Stimulated activated CD4-positive, alpha-beta T cell treated with anti-CD3 and anti-CD28 coated beads, Interleukin-12 subunit alpha, Interleukin-12 subunit beta, amount 100 ng/mL, for 24 hours (primary cell): ENCODE measurements around the gene RERE.

Experiments
- DNase-seq, 2 experiments: peaks; one replicate each; pipeline ENCODE4 v3.0.0-alpha.2; 2020; ENCODE audit warnings: low read depth in 2 of 2

The RERE gene

DNA sequence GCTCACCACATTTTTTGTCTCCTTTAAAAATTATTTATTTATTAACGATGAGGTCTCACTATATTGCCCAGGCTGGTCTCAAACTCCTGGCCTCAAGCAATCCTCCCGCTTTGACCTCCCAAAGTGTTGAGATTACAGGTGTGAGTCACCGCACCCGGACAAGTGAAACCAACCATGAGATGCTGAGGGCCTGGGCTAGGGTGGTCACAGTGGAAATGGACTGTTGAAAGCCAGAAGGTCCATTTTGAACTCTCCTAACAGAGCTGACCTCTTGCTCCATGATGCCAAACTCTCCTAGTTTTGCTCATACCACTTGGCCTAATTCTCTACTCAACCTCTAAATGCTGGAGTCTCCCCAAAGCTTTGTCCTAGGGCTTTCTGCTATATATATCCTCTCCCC lies 390.4 kb downstream of the RERE start:
- DNase-seq: no peak

DNA sequence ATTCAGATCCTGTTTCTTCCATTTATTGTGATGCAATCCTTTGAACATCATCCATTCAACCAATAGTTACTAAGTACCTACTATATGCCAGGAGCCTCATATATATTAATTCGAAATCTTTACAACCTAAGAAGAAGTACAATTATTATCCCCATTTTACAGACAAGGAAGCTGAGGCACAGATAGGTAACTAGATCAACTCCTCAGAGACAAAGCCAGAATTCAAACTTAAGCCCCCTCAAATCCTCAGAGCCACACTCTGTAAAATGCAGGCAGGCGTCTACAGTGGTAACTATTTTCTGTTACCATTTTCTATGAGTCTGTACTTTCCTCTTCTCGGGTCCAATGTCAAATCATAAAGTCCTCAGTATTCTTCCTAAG lies 391.7 kb downstream of the RERE start:
- no peak for DNase-seq

DNA sequence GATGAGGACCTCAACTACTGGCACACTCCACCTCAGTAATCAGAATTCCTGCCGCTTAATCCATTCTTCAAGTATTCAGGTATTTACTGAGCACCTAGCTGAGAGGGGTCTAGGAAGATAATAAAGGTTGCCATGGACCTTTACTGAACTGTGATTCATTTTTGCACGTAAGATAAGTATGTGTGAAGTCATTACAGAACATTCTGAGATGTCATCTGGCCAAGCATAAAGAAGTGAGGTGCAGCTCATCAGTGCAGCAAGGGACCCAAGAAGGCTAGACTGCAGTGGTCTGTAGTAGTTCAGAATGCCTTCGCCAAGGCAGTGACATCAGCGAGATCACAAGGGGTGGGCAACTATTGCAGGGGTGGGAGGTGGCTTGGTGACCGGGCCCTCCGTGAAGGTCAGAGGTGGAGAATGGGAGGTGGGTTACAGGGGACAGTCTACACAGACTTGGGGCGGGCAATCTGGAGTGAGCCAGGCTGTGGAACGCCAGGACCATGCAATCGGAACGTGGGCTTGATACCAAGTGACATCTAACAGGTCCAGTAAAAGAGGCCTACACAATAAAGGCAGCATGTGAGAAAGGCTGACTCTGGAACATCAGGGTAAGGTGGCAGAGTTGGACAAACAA lies 392.2 kb downstream of the RERE start:
- no peak for DNase-seq

DNA sequence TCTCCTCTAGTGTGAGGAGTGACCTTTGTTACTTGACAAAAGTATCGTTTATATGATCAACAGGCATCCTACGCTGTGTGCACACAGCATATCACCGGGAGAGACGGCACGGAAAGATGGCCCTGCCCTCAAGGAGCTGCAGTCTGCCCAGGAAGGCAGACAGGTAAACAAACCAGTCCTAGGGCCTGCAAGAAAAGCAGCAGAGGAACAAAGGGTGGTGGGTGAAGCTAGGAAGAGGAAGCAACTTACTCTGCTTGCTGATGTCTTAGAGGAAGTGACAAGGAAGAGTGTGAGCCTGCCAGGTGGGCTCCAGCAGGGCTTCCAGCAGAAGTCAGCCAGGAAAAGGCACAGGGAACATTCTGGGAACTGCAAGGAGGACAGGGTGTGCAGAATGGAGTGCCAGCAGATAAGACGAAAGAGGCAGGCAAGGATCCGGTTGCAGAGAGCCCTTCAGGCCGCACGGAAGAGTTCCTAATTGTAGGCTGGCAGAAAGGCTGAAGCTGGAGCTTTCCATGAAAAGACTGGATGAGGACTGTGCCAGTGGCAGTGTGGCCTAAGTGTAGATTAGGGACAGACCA lies 392.8 kb downstream of the RERE start:
- no peak for DNase-seq

DNA sequence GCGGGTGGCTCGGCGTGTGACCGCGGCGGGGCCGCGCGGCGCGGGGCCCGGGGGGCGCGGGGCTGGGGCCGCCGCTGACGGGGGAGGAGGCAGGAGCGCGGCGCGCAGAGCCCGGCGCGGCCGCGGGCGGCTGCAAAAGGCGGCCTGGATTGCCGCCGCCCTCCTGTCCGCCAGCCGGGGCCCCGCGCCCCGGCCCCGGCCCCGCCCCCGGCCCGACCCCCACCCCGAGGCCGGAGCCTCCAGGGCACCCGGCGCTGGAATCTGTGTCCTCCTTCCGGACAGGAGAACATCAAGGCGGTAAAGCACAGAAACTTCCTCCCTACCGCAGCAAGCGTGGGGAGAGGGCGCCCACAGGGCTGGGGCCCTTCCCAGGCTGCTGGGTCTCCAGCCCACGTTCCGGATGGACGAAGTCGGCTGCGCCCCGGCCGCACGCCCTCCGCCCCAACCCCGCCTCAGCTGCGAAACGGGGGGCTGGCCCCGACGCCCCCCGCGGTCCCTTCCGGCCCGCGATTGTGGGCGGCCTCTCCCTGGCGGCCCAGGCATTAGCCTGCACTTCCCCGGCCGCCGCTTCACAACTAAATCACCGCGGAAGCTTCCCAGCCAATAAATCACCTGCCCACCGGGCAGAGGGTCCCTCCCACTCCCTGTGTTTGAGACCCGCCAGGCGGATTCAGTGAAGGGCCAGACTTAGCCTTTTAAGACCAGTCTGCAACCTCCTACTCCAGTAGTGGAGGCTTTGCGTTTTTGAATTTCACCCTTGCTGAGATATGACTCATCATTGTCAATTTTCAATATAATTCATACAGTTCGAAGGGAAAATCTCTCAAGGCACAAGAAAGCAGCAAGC lies 393.5 kb downstream of the RERE start:
- peak; percentile 49 to 50 for DNase-seq

DNA sequence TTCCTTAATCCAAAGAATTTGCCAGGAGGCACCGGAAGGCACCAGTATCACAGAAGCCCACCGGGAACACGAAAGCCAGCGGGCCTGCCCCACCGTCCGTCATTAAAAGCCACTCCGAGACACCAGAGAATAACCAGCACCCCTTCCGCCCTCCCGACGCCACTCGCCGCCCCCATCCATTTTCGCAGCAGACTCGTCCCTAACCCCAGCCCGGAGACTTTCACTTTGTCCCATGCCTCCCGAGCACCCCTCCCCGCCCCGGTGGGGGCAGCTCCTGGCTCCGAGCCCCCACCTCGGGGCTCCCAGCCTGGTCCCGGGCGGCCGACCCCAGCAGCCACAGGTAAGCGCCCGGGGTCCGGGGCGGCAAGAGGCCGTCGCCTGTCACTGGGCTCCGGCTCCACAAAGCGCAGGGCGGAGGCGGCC lies 394.2 kb downstream of the RERE start:
- peak in 1 of 2 experiments; percentile 28 for DNase-seq

DNA sequence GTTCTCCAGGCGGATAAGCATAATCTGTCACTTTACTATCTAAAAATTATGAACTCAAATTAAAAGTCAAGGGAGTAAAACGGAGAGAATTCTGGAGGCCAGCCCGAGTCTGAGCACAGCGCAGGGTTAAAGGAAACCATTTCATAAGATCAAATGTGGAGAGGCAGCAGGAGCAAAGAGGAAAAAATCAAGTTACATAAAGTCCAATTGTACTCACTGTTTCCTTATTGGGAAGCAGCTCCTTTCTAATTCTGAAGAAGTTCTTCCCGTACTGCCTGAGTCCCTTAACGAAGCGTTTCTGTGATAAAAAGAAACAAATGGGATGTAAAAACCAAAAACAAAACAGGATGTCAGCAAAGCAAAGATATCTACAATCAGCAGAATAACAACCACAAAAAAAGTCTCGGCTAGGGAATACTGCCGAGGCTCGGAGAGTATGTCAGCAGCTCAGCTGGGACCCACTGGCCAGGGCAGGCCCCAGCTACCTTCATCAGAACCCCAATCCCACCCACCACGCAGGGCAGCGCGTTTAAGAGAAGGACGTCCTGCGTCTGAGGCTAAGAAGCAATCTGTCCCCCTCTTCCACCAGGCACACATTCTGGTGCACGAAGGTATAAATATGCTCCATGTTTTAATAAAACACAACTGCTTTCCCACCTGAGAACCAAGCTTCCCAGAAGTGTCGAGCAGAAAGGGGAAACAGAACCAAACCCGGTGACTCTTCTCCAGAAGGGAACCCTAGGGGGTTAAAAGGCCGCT lies 394.8 kb downstream of the RERE start:
- no peak for DNase-seq

DNA sequence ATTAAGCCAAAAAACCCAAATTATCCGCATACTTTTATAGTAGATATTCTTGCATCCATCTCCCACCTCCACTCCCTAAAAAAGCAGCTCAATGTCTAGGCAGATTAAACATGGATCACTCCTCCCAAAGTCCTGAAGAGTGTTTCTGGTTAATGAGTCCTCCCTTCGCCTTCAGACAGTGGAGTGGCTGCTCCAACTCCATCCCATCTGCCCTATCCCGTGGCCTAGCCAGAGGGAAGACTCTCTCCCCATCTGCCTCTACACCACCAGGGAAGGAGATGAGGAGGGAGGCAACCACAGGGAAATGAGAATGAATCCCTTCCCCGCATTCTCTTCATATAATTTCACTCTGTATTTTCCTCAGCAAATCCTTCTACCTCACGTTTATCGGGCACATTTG lies 395.7 kb downstream of the RERE start:
- no peak for DNase-seq

DNA sequence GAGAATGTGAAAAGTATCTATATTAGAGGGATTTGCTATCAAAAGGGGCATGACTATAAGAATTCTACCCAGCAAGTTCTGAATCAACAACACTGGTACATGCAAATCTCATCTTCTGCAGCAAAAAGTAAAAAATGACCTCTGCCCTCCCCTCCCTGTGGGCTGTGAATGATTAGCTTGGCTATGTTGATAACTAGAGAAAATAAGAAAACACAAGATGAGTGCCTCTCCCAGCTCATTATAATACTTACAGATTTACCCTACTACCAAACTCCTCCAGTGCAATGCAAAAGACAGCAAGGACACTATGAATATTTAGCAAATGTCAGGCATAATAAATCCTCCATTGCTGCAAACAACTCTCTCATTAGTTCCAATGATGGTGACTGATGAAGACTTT lies 397.1 kb downstream of the RERE start:
- no peak for DNase-seq

DNA sequence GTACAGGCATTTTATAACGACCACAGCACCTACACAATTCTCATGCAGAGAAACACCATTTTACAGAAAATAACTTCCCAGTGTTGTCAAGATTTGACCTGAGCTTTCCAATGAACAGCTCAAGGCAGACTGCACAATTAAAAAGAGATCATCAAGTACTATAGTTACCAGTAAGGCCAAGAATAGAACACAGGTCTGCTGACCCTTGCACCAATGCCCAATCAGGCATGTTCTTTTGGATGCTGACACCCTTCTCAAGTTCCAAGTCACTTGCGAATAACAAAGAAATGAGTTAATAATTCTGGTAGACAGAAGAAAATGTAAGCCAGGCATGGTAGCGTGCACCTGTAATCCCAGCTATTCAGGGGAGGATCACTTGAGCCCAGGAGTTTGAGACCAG lies 397.6 kb downstream of the RERE start:
- DNase-seq: no peak

DNA sequence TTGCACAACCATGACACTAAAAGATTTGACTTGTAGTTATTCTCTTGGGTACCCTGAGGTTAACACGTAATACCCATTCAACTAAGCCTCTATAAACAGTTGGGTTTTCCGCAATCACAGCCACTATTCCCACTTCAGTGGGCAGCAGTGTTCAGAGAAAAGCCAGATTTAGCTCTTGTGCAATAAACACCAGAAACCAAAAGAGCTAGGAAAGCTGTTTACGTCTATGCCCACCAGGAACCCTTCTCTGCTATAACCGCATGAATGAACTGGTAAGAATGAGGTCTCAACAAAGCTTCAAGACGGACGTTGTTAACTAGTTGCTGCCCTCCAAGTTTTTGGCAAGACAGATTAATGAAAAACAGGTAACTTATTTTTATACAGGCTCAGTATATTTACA lies 398.3 kb downstream of the RERE start:
- DNase-seq: no peak

DNA sequence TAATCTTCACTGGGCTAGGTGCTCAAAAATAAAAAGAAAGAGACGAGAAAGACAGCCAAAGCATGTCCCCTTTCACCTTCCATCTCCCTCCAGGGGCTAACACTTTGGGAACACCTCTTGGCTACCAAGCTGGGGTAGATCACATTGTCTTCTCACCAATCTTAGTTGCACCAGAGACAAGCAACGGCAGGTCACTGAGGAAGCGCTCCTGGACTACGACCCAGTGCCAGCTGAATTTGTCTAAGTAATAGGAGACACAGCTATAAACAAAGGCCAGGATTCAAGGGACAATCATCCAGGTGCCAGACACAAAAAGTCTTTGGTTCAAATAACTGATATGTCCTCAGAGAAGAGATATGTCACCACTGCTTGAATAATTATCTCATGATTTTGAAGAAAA lies 399.1 kb downstream of the RERE start:
- DNase-seq: no peak

DNA sequence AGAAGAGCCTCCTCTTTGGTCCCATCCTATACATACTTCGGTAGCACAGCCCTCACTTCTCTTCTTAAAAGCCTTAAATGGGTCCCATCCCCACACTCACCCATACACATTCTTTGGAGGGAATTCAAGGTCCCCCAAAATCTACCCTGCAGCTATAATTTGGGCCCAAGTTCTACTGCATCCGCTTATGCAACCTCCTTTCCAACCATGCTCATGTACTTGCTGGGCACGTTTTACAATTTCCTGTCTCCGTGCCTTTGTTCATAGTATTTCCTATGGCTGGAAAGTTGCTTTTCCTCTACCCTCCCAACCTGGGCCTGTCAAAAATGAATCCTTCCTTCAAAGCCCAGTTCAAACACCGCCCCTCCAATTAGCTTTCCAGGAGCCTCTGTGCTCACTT lies 399.8 kb downstream of the RERE start:
- DNase-seq: no peak

DNA sequence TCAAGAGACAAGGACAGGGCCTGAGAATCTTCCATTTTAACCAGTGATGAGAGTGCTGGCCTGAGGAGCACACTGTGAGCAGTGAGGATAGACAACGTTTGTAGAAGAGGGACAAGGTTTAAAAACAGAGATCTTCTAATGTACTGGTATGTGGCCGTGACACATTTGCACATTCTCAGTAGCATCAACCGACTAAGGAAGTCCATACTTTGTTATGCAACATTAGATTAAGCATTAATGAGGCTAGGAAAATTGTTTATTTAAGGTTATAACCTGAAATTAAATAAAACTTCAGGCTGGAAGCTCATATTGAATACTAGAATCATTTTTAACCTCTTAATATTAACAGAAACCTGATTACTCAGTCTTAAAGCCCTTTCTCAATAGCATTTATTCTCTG lies 400.6 kb downstream of the RERE start:
- DNase-seq: no peak

DNA sequence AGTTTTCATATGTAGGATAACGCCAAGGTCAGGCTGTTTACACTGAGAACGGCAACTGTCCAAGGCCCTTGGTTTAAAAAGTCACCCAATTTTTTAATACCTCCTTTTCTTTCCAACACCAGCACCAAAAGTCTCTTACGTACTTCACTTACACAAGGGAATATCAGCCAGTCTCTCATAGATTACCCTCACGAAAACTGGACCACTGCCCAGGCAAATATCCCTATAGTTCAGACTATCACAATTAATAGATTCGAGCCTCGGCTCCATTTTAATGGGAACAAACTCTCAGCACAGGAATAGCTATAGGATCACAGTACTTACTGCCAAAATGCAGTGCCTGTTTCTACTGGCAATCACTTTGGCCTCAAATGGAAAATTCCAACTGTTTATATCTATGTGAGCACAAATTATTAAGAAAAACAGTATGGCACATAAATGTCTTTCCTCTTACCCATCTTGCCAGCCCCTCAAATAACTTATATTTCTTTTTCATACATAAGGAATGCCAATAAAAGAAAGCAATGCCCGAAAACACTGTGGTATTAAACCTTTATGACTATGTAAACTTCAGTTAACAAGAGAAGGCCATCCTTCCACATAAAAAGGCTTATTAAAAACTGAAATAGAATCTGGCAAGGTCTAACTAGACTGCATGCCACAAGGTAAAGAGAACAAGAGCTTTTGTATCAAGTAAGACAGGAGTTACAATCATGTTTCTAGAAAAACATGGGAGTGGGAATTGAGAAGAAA lies 401.7 kb downstream of the RERE start:
- no peak for DNase-seq

DNA sequence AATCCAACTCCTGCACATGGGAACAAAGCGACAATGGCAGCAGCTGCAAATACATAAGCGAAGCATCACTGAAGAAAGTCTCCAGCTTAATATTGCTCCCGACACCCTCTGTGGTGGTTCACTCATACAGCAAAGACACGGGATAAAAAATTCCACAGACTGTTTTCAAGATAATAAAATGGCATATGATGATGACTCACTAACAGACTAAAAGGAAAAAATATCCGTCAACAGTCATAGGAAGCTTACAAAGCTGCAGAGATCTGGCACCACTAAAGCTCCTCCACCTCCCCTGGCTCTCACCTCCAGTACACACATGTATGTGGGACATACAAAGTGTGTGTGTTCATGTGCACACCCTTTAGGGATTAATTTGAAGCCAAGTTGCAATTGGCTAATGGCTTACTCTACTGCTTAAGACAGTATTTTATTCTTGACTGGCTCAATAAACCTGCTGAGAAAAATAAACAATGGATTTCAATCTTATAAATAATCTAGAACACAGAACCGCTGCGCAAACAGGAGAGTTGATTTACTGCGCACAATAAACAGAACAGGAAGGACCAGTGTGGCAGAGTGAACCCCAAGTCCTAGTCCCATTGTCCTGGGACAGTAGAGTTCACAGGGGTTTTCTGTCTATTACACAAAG lies 405.1 kb downstream of the RERE start:
- DNase-seq: no peak

DNA sequence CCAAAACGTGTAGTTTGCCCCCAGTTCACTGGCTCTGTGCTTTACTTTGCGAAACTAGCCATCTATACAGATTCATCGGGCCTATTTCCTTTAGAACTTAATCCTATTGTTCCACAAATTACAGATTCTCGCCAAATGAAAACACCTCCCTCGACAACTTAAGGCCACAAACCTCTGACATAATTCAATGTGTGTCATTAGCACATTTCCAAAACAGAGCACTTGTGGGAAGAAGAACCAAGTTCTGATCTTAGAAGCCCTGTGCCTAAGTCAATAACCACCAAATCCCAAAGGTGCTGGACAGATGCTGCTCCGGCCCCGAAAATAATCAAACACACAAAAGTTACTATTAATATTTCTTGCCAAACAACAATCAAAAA lies 405.6 kb downstream of the RERE start:
- no peak for DNase-seq

DNA sequence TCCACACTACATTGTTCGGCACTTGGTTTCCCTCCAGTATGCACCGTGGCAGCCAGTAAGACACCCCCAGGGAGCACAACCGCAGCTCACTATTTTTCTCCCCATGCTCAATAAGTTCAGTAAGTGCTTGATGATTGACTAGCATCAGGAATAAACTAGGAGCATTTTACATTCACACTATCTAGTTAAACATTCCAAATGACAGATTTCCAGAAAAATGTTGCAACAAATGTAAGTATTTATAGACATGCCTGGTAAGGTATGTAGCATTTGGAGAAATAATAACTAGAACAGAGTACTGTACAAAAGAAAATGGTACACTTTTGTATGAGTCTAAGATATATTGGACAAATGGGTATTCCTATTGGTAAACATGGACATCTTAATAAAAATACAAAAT lies 406.6 kb downstream of the RERE start:
- DNase-seq: no peak

DNA sequence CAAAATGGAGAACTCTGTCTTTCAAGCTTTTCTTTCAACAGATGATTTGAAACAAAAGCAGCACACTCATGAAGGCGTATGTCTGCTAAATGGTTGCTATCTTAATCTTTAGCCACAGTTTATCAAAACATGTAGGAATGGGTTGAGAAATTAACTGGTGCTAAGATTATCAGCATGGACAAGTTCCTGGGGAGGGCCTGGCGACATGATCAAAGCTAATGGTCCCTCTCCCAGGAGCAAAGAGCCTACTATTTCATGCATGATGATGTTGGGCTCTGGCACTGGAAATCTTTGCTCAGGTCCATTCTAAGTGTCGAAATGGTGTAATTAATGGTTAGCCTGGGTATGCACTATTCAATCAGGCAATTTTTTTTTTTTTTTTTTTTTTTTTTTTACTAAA lies 407.8 kb downstream of the RERE start:
- DNase-seq: no peak

DNA sequence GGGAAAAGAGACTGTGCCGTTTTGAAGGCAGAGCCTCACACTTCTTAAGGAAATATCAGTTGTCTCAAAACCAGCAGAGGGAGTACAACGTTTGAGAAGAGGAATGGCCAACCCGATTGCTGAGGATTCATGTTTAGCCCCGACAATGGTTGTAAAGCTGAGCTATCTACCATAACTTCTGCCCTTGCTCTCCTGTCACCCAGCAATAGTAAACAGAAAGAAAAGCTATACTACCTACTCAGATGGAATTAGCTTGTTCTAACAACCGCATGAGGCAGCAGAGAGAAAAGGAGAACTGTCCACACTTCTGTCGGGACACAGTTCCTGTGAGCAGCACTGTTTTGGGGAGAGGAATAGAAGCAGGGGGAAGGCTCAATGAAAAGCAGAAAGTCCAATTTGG lies 408.3 kb downstream of the RERE start:
- no peak for DNase-seq

DNA sequence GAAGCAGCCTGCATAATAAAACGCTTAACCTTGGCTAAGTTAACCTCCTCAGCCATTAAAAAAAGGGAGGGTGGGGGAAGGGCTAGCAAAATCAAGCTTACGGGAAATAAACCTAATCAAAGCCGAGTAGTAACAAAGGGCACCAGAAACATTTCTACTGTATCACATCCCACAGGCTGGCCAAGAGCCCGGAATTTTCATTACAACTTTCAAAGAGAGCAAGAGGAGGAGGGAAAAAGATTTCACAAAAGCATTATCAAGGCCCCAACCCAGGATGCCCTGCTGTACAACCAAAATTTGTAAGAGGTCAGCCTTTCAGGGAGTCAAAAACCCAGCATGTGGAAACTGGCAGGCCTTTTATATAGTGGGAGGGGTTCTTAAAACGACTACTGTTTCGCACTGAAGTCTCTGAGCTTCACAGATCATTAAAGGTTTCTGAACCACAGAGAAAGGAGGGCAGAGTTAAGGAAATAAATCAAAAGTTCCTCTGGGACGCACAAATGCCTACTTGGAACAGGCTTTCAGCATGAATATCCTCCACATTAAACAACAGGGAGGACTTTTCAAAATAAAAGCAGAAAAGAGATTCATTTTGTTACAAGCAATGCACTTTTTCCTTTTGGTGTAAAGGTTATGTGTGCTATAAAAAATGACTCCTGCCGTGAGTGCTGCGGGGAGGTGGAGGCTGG lies 409.1 kb downstream of the RERE start:
- DNase-seq: no peak
